HG03280 (cell line): ENCODE results near the gene SERPINB8.
A peak's percentile ranks its signal among the peaks of the same experiment; 100 is the strongest.

Source experiments
- ATAC-seq: cut with Tn5 transposase; IDR thresholded peaks from one replicate; pipeline ENCODE4 v1.9.1; 2021; ENCODE audit warnings: mild to moderate bottlenecking, moderate library complexity; ENCODE audit not compliant: unreplicated experiment

Gene SERPINB8

GRCh38 chr18:63964908-63965307 is 5.0 kb upstream of the SERPINB8 start:
- ATAC-seq = no peak

GRCh38 chr18:63965716-63966330 is 4.1 kb upstream of the SERPINB8 start:
- no peak for ATAC-seq

GRCh38 chr18:63970809-63971205 is 926 bp downstream of the SERPINB8 start:
- no peak for ATAC-seq

GRCh38 chr18:63971320-63972001 is 1.6 kb downstream of the SERPINB8 start:
- no peak for ATAC-seq

GRCh38 chr18:63972002-63972376 is 2.1 kb downstream of the SERPINB8 start:
- no peak for ATAC-seq

GRCh38 chr18:63974991-63975390 is 5.1 kb downstream of the SERPINB8 start:
- no peak for ATAC-seq

- ATAC-seq = no peak
Observed at GRCh38 chr18:63975628-63976027, 5.7 kb downstream of the SERPINB8 start.

GRCh38 chr18:63977040-63977439 is 7.2 kb downstream of the SERPINB8 start:
- ATAC-seq = no peak

GRCh38 chr18:63979409-63979920 is 9.6 kb downstream of the SERPINB8 start:
- peak; percentile 83 for ATAC-seq

GRCh38 chr18:63980027-63980426 is 10.1 kb downstream of the SERPINB8 start:
- ATAC-seq = no peak

- ATAC-seq = no peak
Observed at GRCh38 chr18:63980896-63981460, 11.1 kb downstream of the SERPINB8 start.

- ATAC-seq = no peak
Observed at GRCh38 chr18:63981719-63982118, 11.8 kb downstream of the SERPINB8 start.

- no peak for ATAC-seq
Observed at GRCh38 chr18:63982361-63982760, 12.5 kb downstream of the SERPINB8 start.

- no peak for ATAC-seq
Observed at GRCh38 chr18:63986885-63987284, 17.0 kb downstream of the SERPINB8 start.

GRCh38 chr18:63987743-63988142 is 17.9 kb downstream of the SERPINB8 start:
- ATAC-seq = no peak

- no peak for ATAC-seq
Observed at GRCh38 chr18:63992751-63993150, 22.9 kb downstream of the SERPINB8 start.

GRCh38 chr18:63994783-63995399 is 25.0 kb downstream of the SERPINB8 start:
- ATAC-seq = peak; percentile 54

GRCh38 chr18:63997041-63997440 is 27.2 kb downstream of the SERPINB8 start:
- no peak for ATAC-seq

- no peak for ATAC-seq
Observed at GRCh38 chr18:63997606-63998005, 27.7 kb downstream of the SERPINB8 start.

- ATAC-seq = no peak
Observed at GRCh38 chr18:63999871-64000270, 30.0 kb downstream of the SERPINB8 start.

GRCh38 chr18:64002581-64002980 is 32.7 kb downstream of the SERPINB8 start:
- ATAC-seq = no peak

GRCh38 chr18:64009305-64009704 is 39.4 kb downstream of the SERPINB8 start:
- ATAC-seq = no peak
